ENCODE measurements around the gene ATP5PD.
"Not testable (repeated sequence)": the region's sequence is repeated elsewhere in the genome, so short reads cannot be mapped to it uniquely, and the experiment has no call there.

ATP5PD gene

GRCh38 chr17:75039238-75039637 lies 7.5 kb downstream of the ATP5PD start:
- Mint-ChIP-seq H3K36me3 (ENCODE audit: insufficient read depth) (peaks cover 56% of the 10 kb centered on the region), H3K27ac (ENCODE audit: low read depth) (no peak overlapping the region), H3K9me3 (no peaks in the 10 kb centered on the region), H3K27me3 (no peaks in the 10 kb centered on the region), H3K4me1 (peaks cover 23% of the 10 kb centered on the region), H3K4me3 (no peak overlapping the region)
- DNase-seq (ENCODE audit: low spot score in 2 of 2) (no peak), ATAC-seq (replicated peaks; ENCODE audit: extremely low read depth, poor library complexity, severe bottlenecking) (no peak)

- Mint-ChIP-seq H3K27me3 (no peaks in the 10 kb centered on the region), H3K27ac (ENCODE audit: low read depth) (peak overlapping the region; percentile 100), H3K4me1 (peaks cover 46% of the 10 kb centered on the region), H3K9me3 (no peaks in the 10 kb centered on the region), H3K36me3 (ENCODE audit: insufficient read depth) (peaks cover 68% of the 10 kb centered on the region), H3K4me3 (peak overlapping the region; percentile 92)
- ATAC-seq (replicated peaks; ENCODE audit: extremely low read depth, poor library complexity, severe bottlenecking) (peak; percentile 81), DNase-seq (ENCODE audit: low spot score in 2 of 2) (peak; percentile 66 to 92)
These were observed 10.0 kb downstream of the ATP5PD start for GRCh38 chr17:75036643-75037268.

DNA sequence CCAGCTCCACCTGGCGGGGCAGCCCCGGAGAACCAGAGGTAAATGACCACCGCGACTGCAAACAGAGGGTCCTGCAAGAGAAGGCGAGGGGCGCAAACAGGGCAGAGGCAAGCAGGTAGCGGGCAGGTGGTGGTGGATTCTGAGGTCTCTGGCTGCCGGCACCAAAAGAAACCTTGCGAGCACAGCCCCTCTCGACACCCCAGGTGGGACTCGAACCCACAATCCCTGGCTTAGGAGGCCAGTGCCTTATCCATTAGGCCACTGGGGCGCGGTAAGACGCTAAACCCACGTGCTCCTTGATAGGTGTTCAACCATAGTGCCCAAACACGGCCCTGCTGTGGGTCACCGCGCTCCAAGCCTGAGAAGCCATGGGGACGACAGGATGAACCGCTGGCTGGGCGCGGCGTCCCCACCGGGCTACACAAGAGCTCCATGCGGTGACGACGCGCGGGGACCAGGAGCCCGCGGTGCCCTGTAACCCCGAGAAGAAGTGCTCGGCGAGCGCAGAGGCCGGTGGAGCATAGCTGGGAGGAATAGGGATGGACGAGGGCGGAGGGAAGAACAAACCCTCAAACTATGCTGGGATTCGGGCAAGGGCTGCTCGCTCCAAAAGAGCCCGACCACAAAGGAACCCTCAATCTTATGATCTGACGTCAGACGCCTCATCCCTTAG lies 12.4 kb downstream of the ATP5PD start:
- H3K27me3 Mint-ChIP-seq: no peaks in the 10 kb centered on the region
- H3K4me3 Mint-ChIP-seq: peak overlapping the region; percentile 92
- ATAC-seq (replicated peaks; ENCODE audit: extremely low read depth, poor library complexity, severe bottlenecking) (peak; percentile 31), DNase-seq (ENCODE audit: low spot score in 2 of 2) (peak; percentile 75 to 76)
- H3K9me3 Mint-ChIP-seq: no peaks in the 10 kb centered on the region
- peaks cover 50% of the 10 kb centered on the region for H3K36me3 Mint-ChIP-seq (ENCODE audit: insufficient read depth)
- peaks cover 50% of the 10 kb centered on the region for H3K4me1 Mint-ChIP-seq
- H3K27ac Mint-ChIP-seq (ENCODE audit: low read depth): peak overlapping the region; percentile 100

- ATAC-seq (replicated peaks; ENCODE audit: extremely low read depth, poor library complexity, severe bottlenecking): peak; percentile 6
- Mint-ChIP-seq H3K4me3 (peak overlapping the region; percentile 92), H3K27ac (ENCODE audit: low read depth) (peak overlapping the region; percentile 100), H3K36me3 (ENCODE audit: insufficient read depth) (peaks cover 47% of the 10 kb centered on the region), H3K4me1 (peaks cover 50% of the 10 kb centered on the region), H3K27me3 (no peaks in the 10 kb centered on the region), H3K9me3 (no peaks in the 10 kb centered on the region)
- DNase-seq (ENCODE audit: low spot score in 2 of 2): peak; percentile 82 to 83
These were observed 13.2 kb downstream of the ATP5PD start for GRCh38 chr17:75033346-75034235.

GRCh38 chr17:75032720-75033280 lies 14.0 kb downstream of the ATP5PD start:
- peak overlapping the region; percentile 92 for H3K4me3 Mint-ChIP-seq
- no peak for DNase-seq (ENCODE audit: low spot score in 2 of 2)
- no peaks in the 10 kb centered on the region for H3K27me3 Mint-ChIP-seq
- H3K36me3 Mint-ChIP-seq (ENCODE audit: insufficient read depth): peaks cover 44% of the 10 kb centered on the region
- no peaks in the 10 kb centered on the region for H3K9me3 Mint-ChIP-seq
- H3K27ac Mint-ChIP-seq (ENCODE audit: low read depth): peak overlapping the region; percentile 100
- H3K4me1 Mint-ChIP-seq: peaks cover 50% of the 10 kb centered on the region
- no peak for ATAC-seq (replicated peaks; ENCODE audit: extremely low read depth, poor library complexity, severe bottlenecking)

DNA sequence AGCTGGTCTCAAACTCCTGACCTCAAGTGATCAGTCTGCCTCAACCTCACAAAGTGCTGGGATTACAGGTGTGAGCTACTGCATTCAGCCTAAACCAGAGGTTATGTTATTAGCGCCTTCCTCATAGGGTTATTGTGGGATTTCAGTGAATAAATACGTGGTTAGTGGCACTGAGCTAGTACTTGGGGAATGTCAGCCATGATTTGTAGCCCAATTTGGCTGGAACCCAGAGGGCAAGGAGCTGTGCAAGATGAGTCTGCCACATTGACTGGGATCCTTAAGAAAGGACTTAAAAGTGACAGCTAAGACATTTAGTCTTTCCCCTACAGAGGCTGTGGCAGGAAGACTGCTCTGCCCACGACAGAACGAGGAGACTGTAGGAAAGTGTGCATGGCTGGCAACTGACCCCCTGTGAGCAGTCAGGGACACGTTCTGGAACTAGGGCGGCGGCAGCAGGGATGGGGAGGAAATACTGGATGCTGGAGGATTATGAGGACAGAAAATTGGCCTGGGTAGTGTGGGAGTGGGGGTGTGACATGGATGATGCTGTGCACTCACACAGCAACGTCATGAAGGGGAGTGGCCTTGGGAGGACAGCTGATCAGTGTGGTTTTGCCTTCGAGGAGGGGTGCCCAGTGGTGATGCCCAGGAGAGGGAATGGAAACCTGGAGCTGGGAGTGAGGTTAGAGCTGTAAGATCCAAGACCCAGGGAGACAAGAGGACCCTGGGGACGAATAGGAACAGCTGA lies 14.6 kb downstream of the ATP5PD start:
- no peak for ATAC-seq (replicated peaks; ENCODE audit: extremely low read depth, poor library complexity, severe bottlenecking)
- Mint-ChIP-seq H3K4me1 (peaks cover 50% of the 10 kb centered on the region), H3K9me3 (no peaks in the 10 kb centered on the region), H3K27ac (ENCODE audit: low read depth) (peak overlapping the region; percentile 100), H3K4me3 (peak overlapping the region; percentile 92), H3K36me3 (ENCODE audit: insufficient read depth) (peaks cover 44% of the 10 kb centered on the region), H3K27me3 (no peaks in the 10 kb centered on the region)
- DNase-seq (ENCODE audit: low spot score in 2 of 2): peak; percentile 20 to 52

DNA sequence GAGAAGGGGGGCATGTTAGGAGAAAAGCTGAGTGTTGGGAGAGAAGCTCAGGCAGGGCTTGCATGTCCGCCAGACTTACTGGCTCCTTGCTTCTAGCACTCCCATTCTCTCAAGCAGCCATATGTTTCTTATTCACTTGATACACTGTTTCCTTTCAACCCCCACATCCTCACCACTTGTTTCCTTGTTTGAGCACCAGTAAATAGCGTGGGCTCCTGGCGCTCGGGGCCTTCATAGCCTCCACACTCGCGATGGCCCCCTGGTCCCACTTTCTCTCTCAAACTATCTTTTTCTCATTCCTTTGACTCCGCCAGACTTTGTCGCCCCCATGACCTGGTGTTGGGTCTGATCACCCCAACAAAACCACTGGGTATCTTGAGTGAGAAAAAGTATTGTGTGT lies 16.6 kb downstream of the ATP5PD start:
- Mint-ChIP-seq H3K27ac (ENCODE audit: low read depth) (no peak overlapping the region), H3K27me3 (no peaks in the 10 kb centered on the region), H3K4me3 (no peak overlapping the region), H3K9me3 (no peaks in the 10 kb centered on the region), H3K36me3 (ENCODE audit: insufficient read depth) (peaks cover 25% of the 10 kb centered on the region), H3K4me1 (peaks cover 41% of the 10 kb centered on the region)
- no peak for DNase-seq (ENCODE audit: low spot score in 2 of 2)
- no peak for ATAC-seq (replicated peaks; ENCODE audit: extremely low read depth, poor library complexity, severe bottlenecking)

DNA sequence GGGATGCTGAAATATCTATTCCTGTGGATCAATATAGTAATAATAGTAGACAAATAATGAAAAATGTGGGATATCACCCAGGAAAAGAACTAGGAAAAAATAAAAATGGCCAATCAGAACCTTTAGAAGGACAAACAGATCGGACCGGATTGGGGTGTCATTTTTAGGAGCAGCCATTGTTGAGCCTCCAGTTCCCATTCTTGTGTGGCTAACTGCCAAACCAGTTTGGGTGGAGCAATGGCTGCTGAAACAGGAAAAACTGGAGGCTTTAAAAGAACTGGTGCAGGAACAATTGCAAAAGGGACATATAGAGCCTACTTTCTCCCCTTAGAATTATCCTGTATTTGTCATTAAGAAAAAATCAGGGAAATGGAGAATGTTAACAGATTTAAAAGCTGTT lies 20.1 kb downstream of the ATP5PD start:
- peaks cover 10% of the 10 kb centered on the region for H3K4me1 Mint-ChIP-seq
- not testable (repeated sequence) for H3K36me3 Mint-ChIP-seq (ENCODE audit: insufficient read depth); H3K4me3 Mint-ChIP-seq; H3K27me3 Mint-ChIP-seq; ATAC-seq (replicated peaks; ENCODE audit: extremely low read depth, poor library complexity, severe bottlenecking); H3K9me3 Mint-ChIP-seq; DNase-seq (ENCODE audit: low spot score in 2 of 2); H3K27ac Mint-ChIP-seq (ENCODE audit: low read depth)

DNA sequence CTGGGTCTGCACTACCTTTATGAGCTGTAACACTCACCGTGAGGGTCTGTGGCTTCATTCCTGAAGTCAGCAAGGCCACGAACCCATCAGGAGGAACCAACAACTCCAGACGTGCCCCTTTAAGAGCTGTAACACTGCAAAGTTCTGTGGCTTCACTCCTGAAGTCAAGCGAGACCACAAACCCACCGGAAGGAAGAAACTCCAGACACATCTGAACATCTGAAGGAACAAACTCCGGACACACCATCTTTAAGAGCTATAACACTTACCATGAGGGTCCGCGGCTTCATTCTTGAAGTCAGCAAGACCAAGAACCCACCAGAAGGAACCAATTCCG lies 21.4 kb downstream of the ATP5PD start:
- Mint-ChIP-seq H3K4me3 (peak overlapping the region; percentile 31), H3K36me3 (ENCODE audit: insufficient read depth) (peaks cover 18% of the 10 kb centered on the region)
- H3K27ac Mint-ChIP-seq (ENCODE audit: low read depth); DNase-seq (ENCODE audit: low spot score in 2 of 2); ATAC-seq (replicated peaks; ENCODE audit: extremely low read depth, poor library complexity, severe bottlenecking); H3K4me1 Mint-ChIP-seq; H3K9me3 Mint-ChIP-seq; H3K27me3 Mint-ChIP-seq: not testable (repeated sequence)

GRCh38 chr17:75024686-75025397 lies 21.9 kb downstream of the ATP5PD start:
- no peak for DNase-seq (ENCODE audit: low spot score in 2 of 2)
- peak; percentile 14 for ATAC-seq (replicated peaks; ENCODE audit: extremely low read depth, poor library complexity, severe bottlenecking)
- Mint-ChIP-seq H3K27me3 (no peaks in the 10 kb centered on the region), H3K36me3 (ENCODE audit: insufficient read depth) (peaks cover 18% of the 10 kb centered on the region), H3K4me1 (peaks cover 6% of the 10 kb centered on the region), H3K9me3 (no peaks in the 10 kb centered on the region), H3K4me3 (peak overlapping the region; percentile 31), H3K27ac (ENCODE audit: low read depth) (no peak overlapping the region)

DNA sequence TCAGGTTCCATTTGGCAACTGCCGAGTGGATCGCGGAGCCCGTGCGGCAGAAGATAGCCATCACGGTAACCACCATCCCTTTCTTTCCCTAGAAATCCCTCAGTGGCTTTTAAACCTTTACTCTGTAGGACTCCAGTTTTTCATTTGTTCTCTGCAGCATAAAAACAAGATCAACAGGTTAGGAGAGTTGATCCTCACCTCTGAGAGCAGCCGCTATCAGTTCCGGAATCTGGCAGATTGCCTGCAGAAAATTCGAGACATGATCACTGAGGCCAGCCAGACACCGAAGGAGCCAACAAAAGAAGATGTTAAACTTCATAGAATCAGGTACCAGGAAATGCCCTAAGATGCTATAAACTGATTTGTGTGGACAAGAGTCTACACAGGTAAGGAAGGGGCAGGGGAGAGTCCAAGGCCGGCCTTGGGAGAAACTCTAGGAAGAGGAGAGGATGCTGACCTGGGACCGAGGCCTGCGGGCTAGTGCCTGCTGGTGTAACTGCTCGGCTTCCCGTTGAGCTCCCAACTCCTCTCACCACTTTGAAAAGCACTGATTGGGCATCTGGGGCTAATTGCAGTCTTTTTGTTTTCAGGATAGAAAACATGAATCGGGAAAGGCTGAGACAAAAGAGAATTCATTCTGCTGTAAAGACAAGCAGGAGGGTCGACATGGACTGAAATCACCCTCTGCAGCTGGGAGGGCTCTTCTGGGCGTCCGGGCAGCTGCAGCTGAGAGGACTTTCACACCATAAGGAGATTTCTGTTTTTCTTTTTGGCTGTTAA lies 26.2 kb downstream of the ATP5PD start:
- peaks cover 34% of the 10 kb centered on the region for H3K36me3 Mint-ChIP-seq (ENCODE audit: insufficient read depth)
- ATAC-seq (replicated peaks; ENCODE audit: extremely low read depth, poor library complexity, severe bottlenecking): no peak
- H3K4me3 Mint-ChIP-seq: no peak overlapping the region
- peaks cover 7% of the 10 kb centered on the region for H3K4me1 Mint-ChIP-seq
- no peak overlapping the region for H3K27ac Mint-ChIP-seq (ENCODE audit: low read depth)
- no peaks in the 10 kb centered on the region for H3K27me3 Mint-ChIP-seq
- no peaks in the 10 kb centered on the region for H3K9me3 Mint-ChIP-seq
- DNase-seq (ENCODE audit: low spot score in 2 of 2): no peak
